BJ (cell line): ENCODE measurements around the gene SUGCT. TPM values are rescaled to one million over a fixed set of nuclear protein-coding genes. Genes with fewer than 3 reads are reported as not detected.

Source experiments
- CTCF ChIA-PET: fragments of 350-600 bp; formaldehyde crosslinking; extraction: SDS; loops from one replicate; lab custom pipeline; 2021; ENCODE audit warnings: antibody characterized with exemption, inconsistent platforms; lab: Yijun Ruan, JAX
- POLR2A ChIA-PET: fragments of 300-600 bp; sonication (Branson Sonifier 250); formaldehyde crosslinking; extraction: SDS; loops from one replicate; lab custom pipeline; 2021; ENCODE audit warnings: antibody characterized with exemption; lab: Charles Lee
- DNase-seq: peaks from one replicate; pipeline ENCODE4 v3.0.0-alpha.2; 2011; ENCODE audit warnings: low read depth
- H3K27me3 ChIP-seq: 2 replicates; pipeline ENCODE4 v1.6.0; 2011; ENCODE audit warnings: low read length; ENCODE audit not compliant: control insufficient read depth, insufficient read depth
- H3K36me3 ChIP-seq: 2 replicates; pipeline ENCODE4 v1.5.1; 2011; ENCODE audit warnings: low read length; ENCODE audit not compliant: control insufficient read depth, insufficient read depth
- H3K4me3 ChIP-seq: 2 replicates; pipeline ENCODE4 v1.5.1; 2011; ENCODE audit warnings: low read depth, mild to moderate bottlenecking, control low read depth, low read length
- CTCF ChIP-seq: IDR thresholded peaks from 2 replicates; pipeline ENCODE4 v1.5.1; 2011; ENCODE audit warnings: low read depth, mild to moderate bottlenecking, control low read depth, inconsistent platforms, low read length, moderate library complexity; ENCODE audit not compliant: insufficient read depth
- polyA plus RNA-seq: library from polyadenylated mRNA; depleted of rRNA; stranded (reverse); fragments of >200 nt; gene quantifications from 2 replicates; pipeline ENCODE4 v1.2.3, GENCODE V29; 2011

Gene SUGCT
- polyA plus RNA-seq, 1 experiment, result 10.6 TPM

GRCh38 chr7:40848541-40849221 is 713.9 kb downstream of the SUGCT start:
- Histone ChIP-seq H3K27me3 (no peaks in the 10 kb centered on the region), H3K4me3 (no peak overlapping the region), H3K36me3 (no peaks in the 10 kb centered on the region)
- ChIA-PET CTCF (interaction anchor here (0.6 kb wide), 1 partner anchor 534 kb away, joined by 3 read pairs; no protein-coding TSS in a partner anchor), POLR2A (no interaction called here)
- TF ChIP-seq CTCF, result no peak
- DNase-seq, result no peak

GRCh38 chr7:40850017-40850416 is 715.2 kb downstream of the SUGCT start:
- no peak for TF ChIP-seq CTCF
- DNase-seq, result no peak

GRCh38 chr7:40851001-40851400 is 716.2 kb downstream of the SUGCT start:
- Histone ChIP-seq H3K27me3 (no peaks in the 10 kb centered on the region), H3K4me3 (no peak overlapping the region), H3K36me3 (no peaks in the 10 kb centered on the region)
- POLR2A ChIA-PET, result no interaction called here
- DNase-seq, result no peak
- CTCF ChIA-PET, result interaction anchor here (1.2 kb wide), 1 partner anchor 13 kb away, joined by 3 read pairs; no protein-coding TSS in a partner anchor
- TF ChIP-seq CTCF, result no peak

More at GRCh38 chr7:40850017-40850416, 715.2 kb downstream of the SUGCT start:
- no peaks in the 10 kb centered on the region for H3K36me3 ChIP-seq
- no peaks in the 10 kb centered on the region for H3K27me3 ChIP-seq
- no peak overlapping the region for H3K4me3 ChIP-seq
- POLR2A ChIA-PET, result no interaction called here
- CTCF ChIA-PET, result interaction anchor here (1.2 kb wide), 1 partner anchor 14 kb away, joined by 3 read pairs; no protein-coding TSS in a partner anchor

GRCh38 chr7:40859076-40859475 is 724.3 kb downstream of the SUGCT start:
- CTCF ChIA-PET, result no interaction called here
- Histone ChIP-seq H3K4me3 (no peak overlapping the region), H3K36me3 (no peaks in the 10 kb centered on the region), H3K27me3 (no peaks in the 10 kb centered on the region)
- no peak for TF ChIP-seq CTCF
- no peak for DNase-seq
- POLR2A ChIA-PET, result no interaction called here

GRCh38 chr7:40859965-40860543 is 725.2 kb downstream of the SUGCT start:
- DNase-seq, result no peak
- ChIA-PET POLR2A (no interaction called here), CTCF (no interaction called here)
- Histone ChIP-seq H3K4me3 (no peak overlapping the region), H3K27me3 (no peaks in the 10 kb centered on the region), H3K36me3 (no peaks in the 10 kb centered on the region)
- no peak for TF ChIP-seq CTCF
